Stomach (tissue), 4 donors: ENCODE measurements around the gene ARHGEF37.

ENCODE experiments used
- CTCF ChIP-seq, 7 experiments: fragments of 450-650 bp in 4 of 7; fragments of 200-600 bp in 3 of 7; sonication (generic) in 3 of 7; IDR thresholded peaks; one replicate each; pipeline ENCODE4 v1.5.1; 2016 to 2019; ENCODE audit warnings: antibody characterized with exemption in 7 of 7, control low read depth in 2 of 7, mild to moderate bottlenecking in 1 of 7
- EP300 ChIP-seq: sonication (generic); formaldehyde crosslinking; IDR thresholded peaks from one replicate; pipeline ENCODE4 v1.6.1; 2017; ENCODE audit warnings: antibody characterized with exemption
- POLR2A ChIP-seq, 4 donors: fragments of 450-650 bp; IDR thresholded peaks; one replicate each; pipeline ENCODE4 v1.6.1; 2016; ENCODE audit warnings: antibody characterized with exemption in 4 of 4, control low read depth in 2 of 4, mild to moderate bottlenecking in 1 of 4, moderate library complexity in 1 of 4
- POLR2AphosphoS5 ChIP-seq, 3 donors: sonication (generic); formaldehyde crosslinking; IDR thresholded peaks; one replicate each; pipeline ENCODE4 v1.6.1; 2016; ENCODE audit warnings: antibody characterized with exemption in 3 of 3

DNA sequence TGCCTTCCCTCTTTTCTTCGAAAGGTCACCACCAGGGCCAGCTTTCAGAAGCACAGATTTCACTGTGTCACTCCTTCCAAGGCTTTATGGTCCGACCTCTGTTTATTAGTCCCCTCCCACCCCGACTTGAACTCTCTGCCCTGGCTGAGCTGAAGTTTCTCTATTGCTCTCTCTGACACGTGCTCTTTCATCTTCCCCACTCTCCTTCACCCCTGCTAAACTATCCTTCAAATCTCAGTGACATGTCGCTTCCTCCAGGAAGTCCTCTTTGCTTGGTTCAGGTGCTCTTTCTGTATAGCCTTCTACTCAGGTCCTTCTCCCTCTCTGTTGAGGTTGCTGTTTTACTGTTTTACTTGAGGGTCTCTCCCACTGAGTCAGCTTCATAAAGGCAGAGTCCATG is 64.4 kb downstream of the ARHGEF37 start:
- no peak for TF ChIP-seq POLR2A (IDR thresholded peaks at IDR 0.05)
- TF ChIP-seq CTCF (IDR thresholded peaks at IDR 0.05): no peak
- no peak for TF ChIP-seq EP300
- TF ChIP-seq POLR2AphosphoS5 (IDR thresholded peaks at IDR 0.05): no peak
